Nucleus accumbens (tissue), 56 donors: Measurements from ENCODE around the gene APOBEC3B.
"Not testable (repeated sequence)": the region's sequence is repeated elsewhere in the genome, so short reads cannot be mapped to it uniquely, and the experiment has no call there.

Source experiments
- DNase-seq, 56 donors: peaks; one replicate each; lab custom pipeline; 2025; lab: John Stamatoyannopoulos, UW

The APOBEC3B gene

GRCh38 chr22:38981992-38982927 is at the start of gene APOBEC3B:
TSS of gene APOBEC3B (plus strand) at chr22:38982347. CDS start at chr22:38982454, 107 bp downstream.
- DNase-seq, result peak in 38 of 56 donors; percentile 1 to 63 (median 26)

GRCh38 chr22:38935023-38935422 is 47.1 kb upstream of the APOBEC3B start:
- DNase-seq, result peak in 1 of 56 donors; percentile 7

GRCh38 chr22:38935616-38936015 is 46.5 kb upstream of the APOBEC3B start:
- no peak for DNase-seq

GRCh38 chr22:38936562-38936961 is 45.6 kb upstream of the APOBEC3B start:
- no peak for DNase-seq

- DNase-seq, result no peak
These were observed 45.1 kb upstream of the APOBEC3B start for GRCh38 chr22:38937036-38937435.

- DNase-seq, result peak in 1 of 56 donors; percentile 16
These were observed 44.6 kb upstream of the APOBEC3B start for GRCh38 chr22:38937541-38937940.

- no peak for DNase-seq
These were observed 43.9 kb upstream of the APOBEC3B start for GRCh38 chr22:38938221-38938620.

GRCh38 chr22:38938925-38939324 is 43.2 kb upstream of the APOBEC3B start:
- DNase-seq, result no peak

GRCh38 chr22:38940811-38941384 is 41.2 kb upstream of the APOBEC3B start:
- no peak for DNase-seq

GRCh38 chr22:38941488-38941987 is 40.6 kb upstream of the APOBEC3B start:
- DNase-seq, result peak in 2 of 56 donors; percentile 11 to 13

GRCh38 chr22:38942702-38943101 is 39.4 kb upstream of the APOBEC3B start:
- no peak for DNase-seq

GRCh38 chr22:38943201-38943600 is 38.9 kb upstream of the APOBEC3B start:
- no peak for DNase-seq

- DNase-seq, result no peak
These were observed 38.3 kb upstream of the APOBEC3B start for GRCh38 chr22:38943882-38944281.

GRCh38 chr22:38944653-38945052 is 37.5 kb upstream of the APOBEC3B start:
- no peak for DNase-seq

GRCh38 chr22:38945706-38946338 is 36.3 kb upstream of the APOBEC3B start:
- DNase-seq, result not testable (repeated sequence)

- no peak for DNase-seq
These were observed 35.4 kb upstream of the APOBEC3B start for GRCh38 chr22:38946771-38947170.

- DNase-seq, result no peak
These were observed 34.6 kb upstream of the APOBEC3B start for GRCh38 chr22:38947321-38948140.

GRCh38 chr22:38948181-38948940 is 33.8 kb upstream of the APOBEC3B start:
- DNase-seq, result no peak

GRCh38 chr22:38949889-38950405 is 32.2 kb upstream of the APOBEC3B start:
- no peak for DNase-seq
